ENCODE data around the gene QRICH1. TPM values are rescaled to one million over a fixed set of nuclear protein-coding genes. Genes with fewer than 3 reads are reported as not detected.

QRICH1 gene
- total RNA-seq, 2 donors from 2014 or later = 83.7 to 110 TPM

- Histone ChIP-seq H3K4me1 (ENCODE audit: control insufficient read depth in 1 of 2, low read depth in 2 of 2) (peaks cover 14 to 22% of the 10 kb centered on the region in 2 donors), H3K36me3 (peaks cover 33% of the 10 kb centered on the region), H3K27me3 (replicated peaks; ENCODE audit: insufficient read depth) (no peaks in the 10 kb centered on the region), H3K27ac (peak within 1 kb of the TSS; percentile 56 to 70), H3K4me3 (peak within 1 kb of the TSS; percentile 82), H3K9me3 (no peaks in the 10 kb centered on the region)
- peak; percentile 82 for DNase-seq (ENCODE audit: low spot score)
- peak; percentile 92 for ATAC-seq (ENCODE audit: insufficient number of reproducible peaks, low FRiP score, low read depth)
- no peak for TF ChIP-seq CTCF (IDR thresholded peaks at IDR 0.05)
These were observed 10.8 kb upstream of the QRICH1 start, which contains the start of gene QARS1 for GRCh38 chr3:49104427-49105291. TSS of gene QARS1 (minus strand) at chr3:49104757. CDS start at chr3:49104733, 24 bp downstream.

GRCh38 chr3:49104052-49104426, 10.2 kb upstream of the QRICH1 start:
- H3K27me3 ChIP-seq (replicated peaks; ENCODE audit: insufficient read depth) = no peaks in the 10 kb centered on the region
- TF ChIP-seq CTCF (IDR thresholded peaks at IDR 0.05) = no peak
- H3K9me3 ChIP-seq = no peaks in the 10 kb centered on the region
- H3K36me3 ChIP-seq = peaks cover 34% of the 10 kb centered on the region
- peak overlapping the region; percentile 82 for H3K4me3 ChIP-seq
- DNase-seq (ENCODE audit: low spot score) (no peak), ATAC-seq (ENCODE audit: insufficient number of reproducible peaks, low FRiP score, low read depth) (no peak)
- peak overlapping the region; percentile 56 to 70 for H3K27ac ChIP-seq
- peaks cover 14 to 22% of the 10 kb centered on the region in 2 donors for H3K4me1 ChIP-seq (ENCODE audit: control insufficient read depth in 1 of 2, low read depth in 2 of 2)

- ATAC-seq (ENCODE audit: insufficient number of reproducible peaks, low FRiP score, low read depth) (no peak), DNase-seq (ENCODE audit: low spot score) (no peak)
- Histone ChIP-seq H3K36me3 (peaks cover 47% of the 10 kb centered on the region), H3K4me3 (no peak overlapping the region), H3K9me3 (no peaks in the 10 kb centered on the region), H3K27ac (no peak overlapping the region), H3K4me1 (ENCODE audit: control insufficient read depth in 1 of 2, low read depth in 2 of 2) (peaks cover 8 to 15% of the 10 kb centered on the region in 2 donors), H3K27me3 (replicated peaks; ENCODE audit: insufficient read depth) (no peaks in the 10 kb centered on the region)
- no peak for TF ChIP-seq CTCF (IDR thresholded peaks at IDR 0.05)
These were observed 6.3 kb upstream of the QRICH1 start for GRCh38 chr3:49100046-49100615.

GRCh38 chr3:49098910-49099630, 5.2 kb upstream of the QRICH1 start:
- TF ChIP-seq CTCF (IDR thresholded peaks at IDR 0.05) = no peak
- Histone ChIP-seq H3K27ac (no peak overlapping the region), H3K36me3 (peaks cover 47% of the 10 kb centered on the region), H3K4me1 (ENCODE audit: control insufficient read depth in 1 of 2, low read depth in 2 of 2) (peaks cover 11 to 18% of the 10 kb centered on the region in 2 donors), H3K4me3 (no peak overlapping the region), H3K27me3 (replicated peaks; ENCODE audit: insufficient read depth) (no peaks in the 10 kb centered on the region), H3K9me3 (no peaks in the 10 kb centered on the region)
- ATAC-seq (ENCODE audit: insufficient number of reproducible peaks, low FRiP score, low read depth) (no peak), DNase-seq (ENCODE audit: low spot score) (no peak)

DNA sequence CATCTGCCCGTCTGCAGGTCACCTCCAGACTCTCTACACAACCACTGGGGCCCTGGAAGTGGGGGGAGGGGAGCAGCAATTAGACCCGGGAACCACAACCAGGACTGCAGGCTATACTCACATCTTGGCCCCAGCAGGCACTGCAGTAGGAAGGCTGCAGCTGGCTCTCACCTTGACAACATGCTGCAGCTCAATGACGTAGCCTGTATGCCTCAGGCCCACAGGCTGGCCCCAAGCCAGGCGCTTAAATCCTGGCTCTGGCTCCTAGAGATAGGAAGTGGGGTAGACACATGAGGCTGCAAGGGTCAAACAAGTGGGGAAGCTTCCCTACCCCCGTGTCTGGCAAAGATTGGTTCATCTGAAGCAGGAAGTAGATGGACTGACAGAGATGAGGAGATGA, 4.6 kb upstream of the QRICH1 start:
- TF ChIP-seq CTCF (IDR thresholded peaks at IDR 0.05) = no peak
- DNase-seq (ENCODE audit: low spot score) (no peak), ATAC-seq (ENCODE audit: insufficient number of reproducible peaks, low FRiP score, low read depth) (no peak)
- Histone ChIP-seq H3K4me3 (no peak overlapping the region), H3K27ac (no peak overlapping the region), H3K9me3 (no peaks in the 10 kb centered on the region), H3K27me3 (replicated peaks; ENCODE audit: insufficient read depth) (no peaks in the 10 kb centered on the region), H3K4me1 (ENCODE audit: control insufficient read depth in 1 of 2, low read depth in 2 of 2) (peaks cover 6 to 11% of the 10 kb centered on the region in 2 donors), H3K36me3 (peaks cover 47% of the 10 kb centered on the region)

Measured in thoracic aorta (tissue), 2 donors.